GM19240 (cell line): ENCODE measurements around the gene C5orf15.

Experiments used
- DNase-seq: peaks from one replicate; pipeline ENCODE4 v3.0.0; 2011; ENCODE audit warnings: low spot score; ENCODE audit not compliant: insufficient read length

Gene C5orf15

DNA sequence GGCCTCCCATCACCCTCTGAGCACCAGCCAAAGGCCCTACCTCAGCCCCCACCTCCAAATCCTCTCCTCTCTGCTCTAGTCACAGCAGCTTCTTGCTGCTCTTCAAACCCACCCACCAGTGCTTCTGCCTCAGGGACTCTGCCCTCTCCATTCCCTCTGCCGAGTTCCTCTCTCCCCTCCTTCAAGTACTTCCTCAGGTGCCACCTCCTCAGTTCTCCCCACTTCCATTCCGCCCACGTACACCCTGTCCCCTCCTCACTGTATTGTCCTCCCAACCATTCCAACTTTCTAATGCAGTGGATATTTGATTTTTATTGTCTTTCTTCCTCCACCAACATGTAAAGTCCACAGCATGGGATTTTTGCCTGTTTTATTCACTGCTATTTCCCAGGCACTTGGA, 43.2 kb downstream of the C5orf15 start:
- no peak for DNase-seq

DNA sequence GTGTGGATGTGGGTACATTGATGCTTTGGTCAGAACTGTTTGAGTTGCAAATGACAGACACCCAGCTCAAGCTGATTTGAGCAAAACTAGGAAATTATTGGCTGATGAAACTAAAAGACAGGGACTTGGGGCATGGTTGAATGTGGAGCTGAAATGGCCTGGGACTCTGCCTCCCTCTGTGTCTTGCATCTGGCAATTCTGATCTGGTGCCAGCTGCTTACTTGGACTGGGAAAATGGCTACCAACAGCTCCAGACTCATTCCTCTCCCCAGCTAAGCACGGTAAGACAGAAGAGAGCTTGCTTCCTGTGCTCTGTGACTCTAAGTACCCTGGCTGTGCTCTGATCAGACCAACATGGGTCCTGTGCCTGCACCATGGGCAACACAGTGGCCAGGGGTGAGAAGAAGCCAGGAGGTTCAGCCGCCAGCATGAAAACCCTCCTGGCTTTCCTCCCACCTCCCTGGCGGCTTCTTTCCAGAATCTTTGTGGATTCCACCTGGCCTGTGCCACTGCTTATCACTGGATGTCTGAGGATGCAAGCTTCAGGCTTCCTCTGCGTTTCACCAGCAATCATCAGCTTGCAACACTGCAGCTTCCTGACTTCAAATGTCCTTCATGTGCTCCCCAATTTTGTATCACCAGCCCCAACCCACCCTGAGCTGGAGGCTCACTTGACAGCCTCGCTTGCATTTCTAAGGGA, 44.1 kb downstream of the C5orf15 start:
- DNase-seq = no peak

DNA sequence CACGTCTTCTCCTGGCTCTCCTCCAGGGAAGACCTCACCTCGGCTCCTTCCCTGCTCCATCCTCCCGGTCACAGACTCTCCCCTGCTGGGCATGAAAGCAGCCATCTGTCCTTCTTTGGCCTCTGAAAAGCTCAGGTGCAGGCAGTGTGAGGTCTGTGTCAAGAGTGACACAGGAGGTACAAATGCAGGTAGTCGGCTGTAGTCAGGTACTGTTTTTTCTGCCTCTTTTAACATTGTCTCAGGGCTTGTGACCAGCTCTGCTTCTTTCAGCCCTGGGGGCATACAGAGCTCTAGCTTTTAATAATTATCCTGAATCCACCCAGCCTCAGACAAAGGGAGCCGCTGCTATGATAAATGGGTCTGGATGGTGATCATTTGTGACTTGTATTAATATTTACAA, 46.4 kb downstream of the C5orf15 start:
- no peak for DNase-seq

DNA sequence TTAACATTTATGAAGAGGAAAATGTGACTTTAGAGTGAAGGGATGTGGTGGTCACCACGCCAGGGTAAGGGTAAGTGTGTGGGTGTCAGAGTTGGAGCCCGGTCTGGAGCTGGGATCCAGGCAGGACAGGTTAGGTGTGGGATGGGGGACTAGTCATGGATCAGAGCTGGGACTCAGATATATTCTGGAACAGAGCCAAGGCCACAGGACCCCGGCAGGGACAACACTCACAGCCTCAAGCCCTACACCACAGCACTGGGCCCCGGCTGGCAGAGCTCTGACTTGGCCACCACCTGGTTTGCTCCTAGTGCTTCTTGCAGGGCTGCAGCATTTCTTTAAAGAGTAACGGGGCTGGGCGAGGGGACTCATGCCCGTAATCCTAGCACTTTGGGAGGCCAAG, 47.4 kb downstream of the C5orf15 start:
- DNase-seq = no peak

DNA sequence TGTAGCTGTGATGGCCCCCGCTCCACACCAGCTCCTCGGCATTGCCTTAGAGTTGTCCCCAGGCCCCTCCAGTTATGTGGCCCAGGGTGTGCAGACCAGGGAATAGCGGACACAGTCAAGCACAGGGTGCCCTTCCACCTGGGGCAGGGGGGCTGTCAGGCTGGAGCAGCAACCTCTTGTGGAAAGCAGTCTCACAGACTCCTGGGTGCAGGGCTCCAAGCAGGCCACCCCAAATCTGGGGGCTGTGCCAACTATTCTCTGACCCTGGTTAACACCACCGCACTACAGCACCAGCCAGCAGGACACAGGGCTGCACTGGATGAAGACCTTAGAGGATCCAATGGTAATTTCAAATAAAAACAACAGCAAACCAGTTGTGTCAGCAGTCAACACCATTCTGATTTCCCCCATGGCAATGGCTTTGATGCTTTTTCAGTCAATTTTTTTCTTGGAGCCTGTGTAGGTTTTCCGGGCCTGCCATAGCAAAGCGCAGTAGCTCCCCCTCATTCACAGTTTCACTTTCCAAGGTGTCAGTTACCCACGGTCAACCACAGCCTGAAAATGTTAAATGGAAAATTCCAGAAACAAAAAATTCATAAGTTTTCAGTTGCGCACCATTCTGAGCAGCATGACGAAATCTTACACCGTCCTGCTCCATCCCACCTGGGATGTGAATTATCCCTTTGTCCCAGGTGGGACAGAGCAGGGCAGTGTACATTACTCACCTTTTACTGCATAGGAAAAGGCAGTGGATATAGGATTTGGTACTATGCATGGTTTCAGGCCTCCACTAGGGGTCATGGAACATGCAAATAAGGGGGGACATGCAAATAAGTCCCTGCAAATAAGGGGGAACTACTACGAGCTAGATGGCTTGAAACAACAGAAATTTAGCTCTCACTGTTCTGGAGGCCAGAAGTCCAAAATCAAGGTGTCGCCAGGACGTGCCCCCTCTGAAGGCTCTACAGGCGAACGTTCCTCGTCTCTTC, 49.0 kb downstream of the C5orf15 start:
- DNase-seq = no peak

DNA sequence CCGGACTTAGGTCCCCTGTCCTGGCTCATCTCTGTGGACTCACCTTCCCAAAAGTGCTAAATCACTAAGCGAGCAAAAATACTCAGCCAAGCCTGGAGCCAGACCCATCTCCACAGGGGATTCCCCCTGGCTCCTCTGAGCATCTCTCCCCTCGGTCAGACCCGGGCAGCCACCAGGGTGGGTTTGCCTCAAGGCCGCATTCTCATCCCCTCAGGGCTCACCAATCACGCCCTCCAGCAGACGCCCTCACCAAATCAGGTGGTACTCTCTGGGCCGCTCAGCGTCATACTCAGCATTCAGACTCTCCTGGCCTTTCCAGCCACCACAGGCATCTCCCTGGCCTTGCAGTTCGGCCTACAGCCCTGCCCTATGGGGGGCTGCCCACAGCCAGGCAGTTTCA, 49.7 kb downstream of the C5orf15 start:
- DNase-seq = no peak

DNA sequence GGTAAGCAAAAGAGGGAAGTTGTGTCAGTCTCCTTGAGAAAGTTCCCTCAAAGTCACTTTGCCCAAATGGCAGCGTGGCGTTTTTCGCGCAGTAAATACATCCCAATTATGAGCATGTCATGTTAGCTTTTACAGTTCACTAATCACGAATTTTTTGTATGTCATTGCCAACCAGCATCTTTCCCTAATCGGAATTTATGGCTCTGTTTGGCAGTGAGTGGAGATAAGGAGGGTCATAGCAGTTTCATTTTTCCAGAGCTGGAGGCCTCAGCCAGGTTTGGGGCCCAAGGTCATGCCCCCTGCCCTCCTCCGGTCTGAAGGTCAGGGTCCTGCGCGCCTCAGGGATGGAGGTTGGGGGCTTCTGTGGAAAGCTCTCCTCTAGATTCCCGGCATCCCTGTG, 50.1 kb downstream of the C5orf15 start:
- DNase-seq = no peak

DNA sequence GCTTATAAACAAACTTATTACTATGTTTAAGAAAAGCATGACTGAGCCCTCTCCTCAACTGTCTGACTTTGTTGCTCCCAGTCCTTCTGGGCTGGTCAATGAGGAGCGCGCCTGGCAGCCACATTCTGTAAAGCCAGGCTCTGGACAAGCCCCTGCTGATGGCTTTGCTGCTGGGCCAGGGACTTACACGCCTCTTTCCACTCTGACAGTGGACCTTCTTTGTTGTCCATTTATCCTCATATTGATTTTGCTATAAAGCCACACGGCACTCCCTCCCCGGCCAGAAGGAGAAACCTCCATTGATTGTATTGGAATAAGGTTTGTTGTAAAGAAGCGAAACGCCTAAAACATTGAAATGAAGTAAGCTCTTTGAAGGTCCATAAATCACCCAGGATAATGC, 50.6 kb downstream of the C5orf15 start:
- DNase-seq = no peak

DNA sequence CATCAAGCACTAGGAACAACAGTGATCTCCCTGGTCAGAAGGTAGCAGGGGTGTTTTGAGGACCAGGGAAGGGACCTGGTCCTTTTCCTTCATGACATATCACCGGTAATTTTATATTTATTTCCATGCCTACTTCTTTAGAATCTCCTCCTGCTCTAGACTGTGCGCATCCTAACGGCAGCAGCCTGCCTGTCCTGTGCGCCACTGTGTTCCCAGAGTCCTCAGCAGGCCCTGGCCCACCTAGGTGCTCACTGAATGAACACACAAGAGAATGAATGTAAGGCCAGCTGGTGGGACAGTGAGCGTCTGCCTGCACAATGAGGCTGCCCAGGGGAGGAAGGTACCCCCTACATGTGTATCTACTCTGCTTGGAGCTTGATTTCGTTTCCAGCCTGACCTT, 51.5 kb downstream of the C5orf15 start:
- no peak for DNase-seq

DNA sequence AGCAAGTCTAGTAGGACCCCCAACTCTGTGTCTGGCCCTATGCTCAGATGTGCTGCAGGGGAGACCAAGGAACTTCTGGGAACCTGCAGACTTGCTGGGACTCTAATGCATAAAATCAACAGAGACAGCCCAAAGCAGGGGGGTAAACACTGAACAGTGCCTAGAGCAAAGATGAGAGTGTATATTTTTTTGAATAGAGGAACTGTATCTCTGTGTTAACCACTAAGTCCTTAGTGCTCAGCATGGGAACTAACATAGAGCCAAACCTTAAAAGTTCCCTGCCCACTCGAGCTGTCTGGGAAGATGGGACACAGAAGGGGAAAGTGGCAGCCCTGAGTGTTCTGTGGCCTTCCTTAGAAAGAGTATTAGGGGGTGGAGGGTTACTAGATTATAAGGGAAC, 51.9 kb downstream of the C5orf15 start:
- DNase-seq = no peak

DNA sequence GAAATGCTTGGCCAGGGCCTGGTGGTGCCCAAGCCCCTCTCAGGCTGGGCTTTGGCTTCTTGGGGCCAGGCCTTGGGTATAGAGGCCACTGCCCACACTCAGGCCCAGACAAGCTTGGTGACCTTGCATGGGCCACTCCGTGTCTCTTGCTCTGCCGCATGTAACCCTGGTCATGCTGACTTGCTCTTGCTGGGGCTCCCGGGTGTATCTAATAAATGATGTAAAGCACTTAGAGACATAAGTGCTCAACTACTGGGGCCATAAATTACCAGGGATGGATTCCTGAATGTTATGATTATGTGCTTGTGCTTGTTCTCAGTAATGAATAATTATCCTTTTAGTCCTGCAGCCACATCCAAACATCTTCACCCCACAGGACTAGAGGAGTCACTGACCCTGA, 54.0 kb downstream of the C5orf15 start:
- DNase-seq = no peak

DNA sequence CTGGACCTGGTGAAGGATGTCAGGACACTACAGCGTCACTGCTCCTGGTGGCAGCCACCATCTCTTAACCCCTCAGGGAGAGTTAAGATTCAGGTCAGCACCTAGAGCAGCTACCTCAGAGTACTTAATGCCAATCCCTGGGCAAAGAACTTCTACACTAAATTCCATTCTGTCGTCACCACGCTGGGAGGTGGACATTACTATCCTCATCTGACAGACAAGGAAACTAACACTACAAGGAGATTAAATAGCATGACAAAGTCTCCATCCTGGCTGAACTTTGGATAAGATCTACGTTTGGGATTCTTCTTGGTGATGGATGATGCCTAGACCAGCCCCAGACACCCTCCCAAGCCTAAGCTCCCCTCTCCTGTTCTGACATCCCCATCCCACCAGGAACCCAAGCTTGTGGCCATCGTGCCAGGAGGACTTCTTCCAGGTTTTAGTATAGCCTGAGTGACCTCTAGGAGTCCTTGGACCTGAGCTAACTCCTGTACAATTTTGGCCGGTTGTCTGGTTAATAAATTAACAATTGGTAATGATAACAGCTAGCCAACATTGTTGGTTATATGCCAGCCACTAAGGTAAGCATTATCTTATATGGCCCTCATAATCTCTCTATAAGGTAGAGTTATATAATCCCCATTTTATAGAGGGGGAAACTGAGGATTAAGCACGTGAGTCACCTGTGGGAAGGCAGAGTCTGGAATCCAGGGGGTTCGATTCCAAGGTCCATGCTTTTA, 54.8 kb downstream of the C5orf15 start:
- DNase-seq = no peak

DNA sequence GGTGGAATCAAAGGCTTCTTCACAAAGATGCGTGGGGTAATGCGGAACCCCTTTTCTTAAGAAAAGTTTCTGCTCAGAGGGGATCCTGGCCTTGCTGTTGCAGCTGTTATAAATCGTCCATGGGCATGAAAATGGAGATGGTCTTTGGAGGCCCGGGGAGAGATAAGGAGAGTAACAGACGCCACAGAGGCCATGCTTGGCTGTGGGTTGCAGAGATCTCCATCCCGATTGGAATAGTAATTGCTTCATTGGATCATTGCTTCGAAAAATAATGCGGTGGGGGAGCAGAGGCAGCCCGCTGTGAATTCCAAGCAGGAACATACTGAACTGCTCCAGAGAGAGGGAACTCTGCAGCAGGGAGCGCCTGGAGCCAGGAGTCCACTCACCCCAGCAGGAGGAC, 55.5 kb downstream of the C5orf15 start:
- no peak for DNase-seq

DNA sequence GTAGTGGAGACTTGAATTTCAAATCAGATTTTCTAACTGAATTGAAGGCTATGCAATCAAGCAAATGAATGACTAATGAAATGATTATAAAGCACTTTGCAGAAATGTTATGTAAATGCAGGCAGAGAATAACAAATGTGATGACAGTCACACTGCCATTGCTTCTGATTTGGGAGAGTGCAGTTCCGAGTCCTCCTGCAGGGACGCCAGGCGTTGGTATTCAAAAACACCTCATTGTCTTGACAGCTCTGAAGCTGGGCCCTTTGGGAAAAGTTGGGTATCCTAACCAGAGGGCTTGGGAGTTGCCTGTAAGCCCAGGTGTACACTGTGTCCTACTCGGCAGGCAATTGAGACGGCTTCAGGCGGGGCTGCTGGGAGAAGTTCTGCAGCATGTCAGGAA, 57.9 kb downstream of the C5orf15 start:
- no peak for DNase-seq

DNA sequence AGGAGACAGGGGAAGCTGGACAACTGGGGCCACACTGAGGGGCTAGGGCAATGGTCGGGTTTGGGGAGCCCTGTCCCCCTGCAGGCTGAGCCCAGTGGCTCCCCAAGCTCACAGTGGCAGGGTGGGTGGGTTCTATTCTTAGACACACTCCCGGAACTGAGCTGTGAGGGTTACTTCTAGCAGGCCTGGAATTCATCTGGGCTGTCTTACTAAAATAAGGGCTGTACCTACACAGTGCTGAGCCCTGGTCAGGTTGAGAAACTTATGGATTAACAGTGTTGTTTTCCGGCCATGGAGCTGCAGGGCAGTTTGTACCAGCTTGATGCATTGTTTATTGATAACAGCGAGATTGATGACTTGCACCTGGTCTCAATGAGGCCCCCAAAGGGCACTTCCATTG, 58.8 kb downstream of the C5orf15 start:
- no peak for DNase-seq

DNA sequence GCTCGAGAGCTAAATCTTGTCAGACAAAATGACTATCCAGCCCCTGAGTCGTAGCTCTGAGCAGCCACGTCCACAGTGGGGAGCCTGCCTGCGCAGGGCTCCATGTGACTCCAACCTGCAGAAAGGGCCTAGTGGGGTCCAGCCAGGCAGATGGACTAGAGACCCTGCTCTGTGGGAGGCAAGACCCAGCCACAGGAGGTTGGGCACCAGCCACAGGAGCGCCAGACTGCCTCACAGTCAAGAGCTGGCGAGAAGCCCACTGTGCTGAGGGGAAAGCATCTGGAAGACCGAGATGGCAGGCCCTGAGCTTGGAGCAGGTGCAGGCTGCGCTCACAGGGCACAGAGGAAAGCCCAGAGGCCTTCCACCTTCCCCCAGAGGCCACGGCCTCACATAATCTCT, 61.4 kb downstream of the C5orf15 start:
- DNase-seq = no peak

DNA sequence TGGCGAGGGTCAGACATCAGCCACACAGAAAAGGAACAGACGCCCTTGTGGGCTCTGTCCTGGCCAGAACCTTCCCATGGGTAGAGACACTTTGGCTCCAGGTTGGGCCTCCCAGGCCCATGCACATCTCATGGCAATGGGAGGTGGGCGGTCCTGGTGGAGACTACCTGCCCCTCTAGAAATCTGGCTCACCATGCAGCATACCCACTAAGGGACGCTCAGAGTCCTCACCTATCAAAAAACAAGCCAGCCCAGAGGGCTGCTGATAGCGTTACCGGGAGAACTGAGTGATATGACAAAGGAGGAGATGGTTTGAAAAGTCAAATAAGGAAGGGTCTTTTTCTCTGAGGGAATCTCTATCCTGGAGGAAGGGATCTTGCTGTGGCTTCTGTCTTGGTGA, 62.1 kb downstream of the C5orf15 start:
- DNase-seq = no peak
